Activated CD4-positive, CD25-positive, alpha-beta regulatory T cell treated with anti-CD3 and anti-CD28 coated beads, Interleukin-2, amount 50 U/mL, for 72 hours (primary cell): Measurements from ENCODE around the gene SPDYE18.
"Not testable (repeated sequence)": the region's sequence is repeated elsewhere in the genome, so short reads cannot be mapped to it uniquely, and the experiment has no call there.

Experiments
- DNase-seq: peaks from one replicate; pipeline ENCODE4 v3.0.0; 2021

SPDYE18 gene

GRCh38 chr7:77004151-77004550 lies 58.2 kb downstream of the SPDYE18 start:
- not testable (repeated sequence) for DNase-seq

GRCh38 chr7:77003241-77003640 lies 59.1 kb downstream of the SPDYE18 start:
- not testable (repeated sequence) for DNase-seq

GRCh38 chr7:77002678-77003233 lies 59.6 kb downstream of the SPDYE18 start:
- DNase-seq, result not testable (repeated sequence)

GRCh38 chr7:77002104-77002503 lies 60.3 kb downstream of the SPDYE18 start:
- not testable (repeated sequence) for DNase-seq
